GM23248 (cell line): Measurements from ENCODE around the gene SNX22. TPM values are rescaled to one million over a fixed set of nuclear protein-coding genes. Genes with fewer than 3 reads are reported as not detected.

Experiments used
- DNase-seq: peaks from one replicate; pipeline ENCODE4 v3.0.0-alpha.2; 2015
- H2AFZ ChIP-seq: fragments of 200-600 bp; sonication (generic); 2 replicates; pipeline ENCODE4 v1.6.1; 2016; ENCODE audit warnings: antibody characterized with exemption
- H3F3A ChIP-seq: fragments of 200-600 bp; sonication (generic); 2 replicates; pipeline ENCODE4 v1.6.1; 2016; ENCODE audit warnings: mild to moderate bottlenecking, antibody characterized with exemption, mixed run types; ENCODE audit not compliant: insufficient read depth
- H3K27ac ChIP-seq: fragments of 200-600 bp; sonication (generic); 2 replicates; pipeline ENCODE4 v1.5.1; 2016; ENCODE audit warnings: mild to moderate bottlenecking
- H3K27me3 ChIP-seq: fragments of 200-600 bp; sonication (generic); replicated peaks from 2 replicates; pipeline ENCODE4 v1.6.1; 2016; ENCODE audit warnings: mild to moderate bottlenecking; ENCODE audit not compliant: insufficient read depth
- H3K36me3 ChIP-seq: fragments of 200-600 bp; sonication (generic); 2 replicates; pipeline ENCODE4 v1.6.1; 2016; ENCODE audit warnings: low read depth, mild to moderate bottlenecking
- H3K4me1 ChIP-seq: fragments of 200-600 bp; sonication (generic); 2 replicates; pipeline ENCODE4 v1.6.1; 2016; ENCODE audit warnings: mild to moderate bottlenecking; ENCODE audit not compliant: insufficient read depth
- H3K4me2 ChIP-seq: fragments of 200-600 bp; sonication (generic); one replicate; pipeline ENCODE4 v1.6.1; 2016; ENCODE audit warnings: mild to moderate bottlenecking; ENCODE audit not compliant: unreplicated experiment
- H3K4me3 ChIP-seq: fragments of 200-600 bp; sonication (generic); 2 replicates; pipeline ENCODE4 v1.5.1; 2016; ENCODE audit warnings: mild to moderate bottlenecking
- H3K79me2 ChIP-seq: fragments of 200-600 bp; sonication (generic); 2 replicates; pipeline ENCODE4 v1.6.1; 2016; ENCODE audit warnings: mild to moderate bottlenecking; ENCODE audit not compliant: insufficient read depth
- H3K9ac ChIP-seq: fragments of 200-600 bp; sonication (generic); 2 replicates; pipeline ENCODE4 v1.6.1; 2016; ENCODE audit warnings: mild to moderate bottlenecking
- H3K9me2 ChIP-seq: fragments of 200-600 bp; sonication (generic); 2 replicates; pipeline ENCODE4 v1.6.1; 2016; ENCODE audit warnings: mixed run types, mild to moderate bottlenecking, moderate library complexity; ENCODE audit not compliant: insufficient read depth
- H3K9me3 ChIP-seq: fragments of 200-600 bp; sonication (generic); one replicate; pipeline ENCODE4 v1.6.1; 2017; ENCODE audit warnings: low read depth
- H4K20me1 ChIP-seq: fragments of 200-600 bp; sonication (generic); 2 replicates; pipeline ENCODE4 v1.6.0; 2016; ENCODE audit not compliant: insufficient read depth
- EZH2 ChIP-seq: fragments of 200-600 bp; sonication (generic); IDR thresholded peaks from 2 replicates; pipeline ENCODE4 v1.6.1; 2018; ENCODE audit warnings: antibody characterized with exemption, mild to moderate bottlenecking; ENCODE audit not compliant: insufficient read depth, poor library complexity, severe bottlenecking
- EZH2phosphoT487 ChIP-seq: fragments of 200-600 bp; sonication (generic); IDR thresholded peaks from 2 replicates; pipeline ENCODE4 v1.6.1; 2018; ENCODE audit warnings: antibody characterized with exemption, moderate library complexity, mild to moderate bottlenecking, low read depth; ENCODE audit not compliant: insufficient read depth
- WGBS, 2 experiments: methylation state at CpG; one replicate each; pipeline ENCODE4 v1.1.6; 2015 to 2017; ENCODE audit warnings: low lambda C conversion rate in 2 of 2, low coverage in 1 of 2; ENCODE audit errors: missing lambda C conversion rate in 2 of 2; 5-methylcytosine and 5-hydroxymethylcytosine counted together
- in situ Hi-C: fragments of 300-500 bp; cut with MboI; formaldehyde crosslinking; loops from 2 replicates; pipeline ENCODE4 v1.15.0; 2020
- polyA plus RNA-seq: library from polyadenylated mRNA; unstranded; fragments of >200 nt; fragmentation: Nextera tagmentation; extraction: Ambion mirVana; gene quantifications from 2 replicates; pipeline ENCODE4 v1.2.1, GENCODE V29; 2016
- total RNA-seq: library from RNA; depleted of rRNA; stranded (reverse); fragments of >200 nt; shearing (Covaris generic); gene quantifications from 2 replicates; pipeline ENCODE4 v1.2.3, GENCODE V29; 2014

The SNX22 gene
- total and polyA plus RNA-seq, 2 experiments from 2014 or later, result 0.66 TPM; not detected in 1

GRCh38 chr15:64146885-64147681 is 4.4 kb upstream of the SNX22 start:
- H3F3A ChIP-seq, result peaks cover 7% of the 10 kb centered on the region; the same call in 1 of the 2 replicates
- H3K4me2 ChIP-seq, result no peak overlapping the region
- no peaks in the 10 kb centered on the region for H3K9me2 ChIP-seq
- TF ChIP-seq EZH2phosphoT487 (no peak), EZH2 (no peak)
- no peak overlapping the region for H2AFZ ChIP-seq
- DNase-seq, result no peak
- H3K9me3 ChIP-seq, result no peaks in the 10 kb centered on the region
- in situ Hi-C loops, result no loop called here
- H3K4me1 ChIP-seq, result no peaks in the 10 kb centered on the region
- no peaks in the 10 kb centered on the region for H4K20me1 ChIP-seq
- no peaks in the 10 kb centered on the region for H3K79me2 ChIP-seq
- 81 to 85% methylated on average over 26 of the region's 26 CpGs for WGBS, 2 experiments
- no peak overlapping the region for H3K4me3 ChIP-seq
- no peak overlapping the region for H3K27ac ChIP-seq
- 0 out of 2 replicates have a peak, but pooled peaks cover 1% of the 10 kb centered on the region for H3K27me3 ChIP-seq
- peaks cover 6% of the 10 kb centered on the region; the same call in 1 of the 2 replicates for H3K36me3 ChIP-seq
- no peak overlapping the region for H3K9ac ChIP-seq

GRCh38 chr15:64148168-64148567 is 3.4 kb upstream of the SNX22 start:
- in situ Hi-C loops, result no loop called here
- no peak overlapping the region for H3K4me3 ChIP-seq
- peaks cover 12% of the 10 kb centered on the region; the same call in 1 of the 2 replicates for H3F3A ChIP-seq

GRCh38 chr15:64148581-64148980 is 3.0 kb upstream of the SNX22 start:
- no peak overlapping the region for H3K9ac ChIP-seq
- in situ Hi-C loops, result no loop called here
- H3F3A ChIP-seq, result peaks cover 12% of the 10 kb centered on the region; the same call in 1 of the 2 replicates
- no peaks in the 10 kb centered on the region for H4K20me1 ChIP-seq
- H2AFZ ChIP-seq, result no peak overlapping the region
- H3K9me3 ChIP-seq, result no peaks in the 10 kb centered on the region
- peaks cover 10% of the 10 kb centered on the region; the same call in 1 of the 2 replicates for H3K27me3 ChIP-seq
- 68 to 78% methylated on average over 3 of the region's 3 CpGs for WGBS, 2 experiments
- H3K27ac ChIP-seq, result no peak overlapping the region
- no peaks in the 10 kb centered on the region for H3K79me2 ChIP-seq
- TF ChIP-seq EZH2phosphoT487 (no peak), EZH2 (no peak)
- H3K9me2 ChIP-seq, result no peaks in the 10 kb centered on the region
- no peak overlapping the region for H3K4me3 ChIP-seq
- H3K4me2 ChIP-seq, result no peak overlapping the region
- no peak for DNase-seq
- no peaks in the 10 kb centered on the region for H3K4me1 ChIP-seq
- H3K36me3 ChIP-seq, result peaks cover 3% of the 10 kb centered on the region; the same call in 1 of the 2 replicates

More at GRCh38 chr15:64148168-64148567, 3.4 kb upstream of the SNX22 start:
- H3K4me1 ChIP-seq, result no peaks in the 10 kb centered on the region
- DNase-seq, result no peak
- 37 to 38% methylated on average over 7 of the region's 7 CpGs for WGBS, 2 experiments
- H3K79me2 ChIP-seq, result no peaks in the 10 kb centered on the region
- H3K9me2 ChIP-seq, result no peaks in the 10 kb centered on the region
- TF ChIP-seq EZH2, result no peak
- TF ChIP-seq EZH2phosphoT487, result no peak
- no peaks in the 10 kb centered on the region for H3K9me3 ChIP-seq
- peaks cover 10% of the 10 kb centered on the region; the same call in 1 of the 2 replicates for H3K27me3 ChIP-seq
- peaks cover 6% of the 10 kb centered on the region; the same call in 1 of the 2 replicates for H3K36me3 ChIP-seq
- H3K27ac ChIP-seq, result no peak overlapping the region
- H4K20me1 ChIP-seq, result no peaks in the 10 kb centered on the region
- H3K9ac ChIP-seq, result no peak overlapping the region
- H2AFZ ChIP-seq, result no peak overlapping the region
- no peak overlapping the region for H3K4me2 ChIP-seq

- Histone ChIP-seq H3K79me2 (no peaks in the 10 kb centered on the region), H3K36me3 (no peaks in the 10 kb centered on the region), H3K4me2 (no peak overlapping the region), H3K9me2 (no peaks in the 10 kb centered on the region), H4K20me1 (no peaks in the 10 kb centered on the region), H3K4me3 (no peak overlapping the region), H2AFZ (no peak overlapping the region), H3K27ac (no peak overlapping the region), H3F3A (peaks cover 20% of the 10 kb centered on the region), H3K9ac (no peak overlapping the region), H3K27me3 (peaks cover 10% of the 10 kb centered on the region; the same call in 1 of the 2 replicates), H3K4me1 (no peaks in the 10 kb centered on the region), H3K9me3 (no peaks in the 10 kb centered on the region)
- in situ Hi-C loops, result no loop called here
- TF ChIP-seq EZH2phosphoT487, result no peak
- no peak for TF ChIP-seq EZH2
- DNase-seq, result no peak
Observed at GRCh38 chr15:64149424-64149823, 2.1 kb upstream of the SNX22 start.
